Astrocyte (in vitro differentiated cells and primary cell): ENCODE data around the gene NPIPB8. TPM values are rescaled to one million over a fixed set of nuclear protein-coding genes. Genes with fewer than 3 reads are reported as not detected.
"Not testable (repeated sequence)": the region's sequence is repeated elsewhere in the genome, so short reads cannot be mapped to it uniquely, and the experiment has no call there.

ENCODE experiments used
- DNase-seq: peaks from one replicate; pipeline ENCODE4 v3.0.0-alpha.2; 2010; ENCODE audit warnings: low read depth
- FAIRE-seq: peaks from 2 replicates; lab custom pipeline; 2011; peaks lifted over from hg19 to GRCh38; lab: Jason Lieb, UNC
- H2AFZ ChIP-seq: 2 replicates; pipeline ENCODE4 v1.6.0; 2012; ENCODE audit warnings: low read depth, low read length, inconsistent platforms
- H3K27ac ChIP-seq: 2 replicates; pipeline ENCODE4 v1.5.1; 2011; ENCODE audit warnings: low read depth, low read length, inconsistent platforms
- H3K27me3 ChIP-seq: 2 replicates; pipeline ENCODE4 v1.6.0; 2011; ENCODE audit warnings: low read length, inconsistent platforms; ENCODE audit not compliant: insufficient read depth
- H3K36me3 ChIP-seq: 2 replicates; pipeline ENCODE4 v1.5.1; 2011; ENCODE audit warnings: low read length, inconsistent platforms; ENCODE audit not compliant: insufficient read depth
- H3K4me1 ChIP-seq: 2 replicates; pipeline ENCODE4 v1.5.1; 2011; ENCODE audit warnings: low read length, inconsistent platforms; ENCODE audit not compliant: insufficient read depth
- H3K4me2 ChIP-seq: 2 replicates; pipeline ENCODE4 v1.6.0; 2012; ENCODE audit warnings: low read length, inconsistent platforms
- H3K4me3 ChIP-seq: 2 replicates; pipeline ENCODE4 v1.5.1; 2011; ENCODE audit warnings: low read depth, mild to moderate bottlenecking, low read length, inconsistent platforms; ENCODE audit not compliant: insufficient read depth
- H3K79me2 ChIP-seq: 2 replicates; pipeline ENCODE4 v1.6.0; 2012; ENCODE audit warnings: mild to moderate bottlenecking, low read length, inconsistent platforms; ENCODE audit not compliant: insufficient read depth
- H3K9ac ChIP-seq: 2 replicates; pipeline ENCODE4 v1.6.0; 2012; ENCODE audit warnings: mild to moderate bottlenecking, low read length, inconsistent platforms
- H3K9me3 ChIP-seq: 2 replicates; pipeline ENCODE4 v1.5.1; 2012; ENCODE audit warnings: low read depth, mild to moderate bottlenecking, low read length, inconsistent platforms; ENCODE audit not compliant: insufficient read depth
- H4K20me1 ChIP-seq: 2 replicates; pipeline ENCODE4 v1.6.0; 2012; ENCODE audit warnings: low read length, inconsistent platforms; ENCODE audit not compliant: insufficient read depth
- H3K27ac Mint-ChIP-seq: one replicate; pipeline ENCODE4 v1.8.0; 2021; ENCODE audit warnings: mild to moderate bottlenecking, mixed read lengths; ENCODE audit not compliant: unreplicated experiment
- H3K27me3 Mint-ChIP-seq: one replicate; pipeline ENCODE4 v1.8.0; 2021; ENCODE audit warnings: low read depth, mixed read lengths; ENCODE audit not compliant: unreplicated experiment
- H3K36me3 Mint-ChIP-seq: one replicate; pipeline ENCODE4 v1.8.0; 2021; ENCODE audit warnings: low read depth, mixed read lengths; ENCODE audit not compliant: unreplicated experiment
- H3K4me1 Mint-ChIP-seq: one replicate; pipeline ENCODE4 v1.8.0; 2021; ENCODE audit warnings: low read depth, mixed read lengths; ENCODE audit not compliant: unreplicated experiment
- H3K4me3 Mint-ChIP-seq: one replicate; pipeline ENCODE4 v1.8.0; 2021; ENCODE audit warnings: mild to moderate bottlenecking, moderate library complexity, mixed read lengths; ENCODE audit not compliant: unreplicated experiment
- H3K9me3 Mint-ChIP-seq: one replicate; pipeline ENCODE4 v1.8.0; 2021; ENCODE audit warnings: mild to moderate bottlenecking, mixed read lengths; ENCODE audit not compliant: unreplicated experiment
- EZH2 ChIP-seq: IDR thresholded peaks from 2 replicates; pipeline ENCODE4 v1.6.1; 2012; ENCODE audit warnings: mild to moderate bottlenecking, low read length, inconsistent platforms; ENCODE audit not compliant: insufficient read depth
- total RNA-seq: library from RNA; stranded (reverse); gene quantifications from 2 replicates; pipeline ENCODE4 v1.2.1, GENCODE V29; 2021
- TF ChIP-seq, protein P1 (sequence below): IDR thresholded peaks from 2 replicates; pipeline ENCODE4 v1.5.1; 2011; ENCODE audit warnings: low read depth, mild to moderate bottlenecking, inconsistent platforms, low read length, moderate library complexity; ENCODE audit not compliant: insufficient read depth

NPIPB8 gene
- total RNA-seq, 1 donor from 2014 or later = not detected

- not testable (repeated sequence) for DNase-seq, H3K4me1 ChIP-seq, H3K4me3 Mint-ChIP-seq, H3K36me3 ChIP-seq, H3K4me1 Mint-ChIP-seq, FAIRE-seq, H3K27me3 ChIP-seq, H3K27ac ChIP-seq, H4K20me1 ChIP-seq, H3K9me3 ChIP-seq, H3K4me2 ChIP-seq, H3K9ac ChIP-seq, H3K27ac Mint-ChIP-seq, H2AFZ ChIP-seq, H3K4me3 ChIP-seq, H3K36me3 Mint-ChIP-seq, H3K9me3 Mint-ChIP-seq, H3K79me2 ChIP-seq
- H3K27me3 Mint-ChIP-seq = peaks cover 13% of the 10 kb centered on the region
These were observed 28.8 kb upstream of the NPIPB8 start for GRCh38 chr16:28608867-28609596.

DNA sequence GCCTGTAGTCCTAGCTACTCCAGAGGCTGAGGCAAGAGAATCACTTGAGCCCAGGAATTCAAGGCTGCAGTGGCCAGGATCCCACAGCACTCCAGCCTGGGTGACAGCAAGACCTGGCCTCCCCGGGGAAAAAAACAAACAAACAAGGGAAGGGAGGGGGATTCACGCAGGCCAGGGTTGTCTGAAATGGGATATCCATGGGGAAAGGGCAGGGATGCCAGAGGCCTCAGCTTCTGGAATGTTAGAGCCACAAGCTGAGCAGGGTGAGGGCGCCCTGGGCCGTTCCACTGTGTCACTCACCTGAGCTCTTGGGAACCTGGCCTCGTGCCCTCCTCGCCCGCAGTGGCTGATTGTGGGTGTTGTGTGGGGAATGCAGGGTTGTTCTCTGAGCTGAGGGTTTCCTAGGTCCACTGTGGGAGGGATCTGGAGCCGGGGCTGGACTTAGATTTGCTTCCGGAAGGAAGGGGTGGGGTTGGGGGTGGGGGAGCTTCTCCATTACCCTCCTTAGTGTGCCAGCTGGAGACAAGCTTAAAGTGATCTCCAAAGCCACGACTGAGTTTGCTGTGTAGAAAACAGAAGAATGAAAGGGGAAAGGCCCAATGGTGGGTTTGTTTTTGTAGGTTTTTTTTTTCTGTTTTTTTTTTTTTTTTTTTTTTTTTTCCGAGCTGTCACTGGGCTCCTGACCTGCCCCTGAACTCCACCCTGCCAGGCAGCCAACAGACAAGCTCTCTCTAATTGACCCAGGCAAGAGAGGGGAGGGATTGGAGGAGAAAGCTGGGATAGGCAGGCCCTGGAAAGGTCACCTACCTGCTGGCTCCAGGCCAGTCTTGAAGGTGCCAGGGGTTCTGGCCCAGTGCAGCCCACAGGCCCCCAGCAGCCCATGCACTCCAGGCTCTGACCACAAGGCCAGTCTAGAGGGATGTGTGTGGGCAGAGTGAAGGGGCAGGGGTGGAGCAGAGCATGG, 28.0 kb upstream of the NPIPB8 start, which contains the start of gene SULT1A1:
TSS of gene SULT1A1 (minus strand) at position 414 of the 964 bp plus-strand sequence. CDS start 1,189 bp downstream, outside the sequence.
- Mint-ChIP-seq H3K36me3 (no peaks in the 10 kb centered on the region), H3K4me1 (no peaks in the 10 kb centered on the region), H3K4me3 (no peak within 1 kb of the TSS), H3K27ac (no peak within 1 kb of the TSS), H3K27me3 (peaks cover 11% of the 10 kb centered on the region), H3K9me3 (no peaks in the 10 kb centered on the region)
- Histone ChIP-seq H3K4me1 (no peaks in the 10 kb centered on the region), H2AFZ (no peak within 1 kb of the TSS), H3K9me3 (no peaks in the 10 kb centered on the region), H3K27ac (no peak within 1 kb of the TSS), H3K9ac (no peak within 1 kb of the TSS), H3K27me3 (no peaks in the 10 kb centered on the region), H3K4me3 (no peak within 1 kb of the TSS), H3K79me2 (no peaks in the 10 kb centered on the region), H3K4me2 (no peak within 1 kb of the TSS), H4K20me1 (no peaks in the 10 kb centered on the region), H3K36me3 (no peaks in the 10 kb centered on the region)
- DNase-seq = no peak
- FAIRE-seq = no peak
- TF ChIP-seq, protein P1, sequence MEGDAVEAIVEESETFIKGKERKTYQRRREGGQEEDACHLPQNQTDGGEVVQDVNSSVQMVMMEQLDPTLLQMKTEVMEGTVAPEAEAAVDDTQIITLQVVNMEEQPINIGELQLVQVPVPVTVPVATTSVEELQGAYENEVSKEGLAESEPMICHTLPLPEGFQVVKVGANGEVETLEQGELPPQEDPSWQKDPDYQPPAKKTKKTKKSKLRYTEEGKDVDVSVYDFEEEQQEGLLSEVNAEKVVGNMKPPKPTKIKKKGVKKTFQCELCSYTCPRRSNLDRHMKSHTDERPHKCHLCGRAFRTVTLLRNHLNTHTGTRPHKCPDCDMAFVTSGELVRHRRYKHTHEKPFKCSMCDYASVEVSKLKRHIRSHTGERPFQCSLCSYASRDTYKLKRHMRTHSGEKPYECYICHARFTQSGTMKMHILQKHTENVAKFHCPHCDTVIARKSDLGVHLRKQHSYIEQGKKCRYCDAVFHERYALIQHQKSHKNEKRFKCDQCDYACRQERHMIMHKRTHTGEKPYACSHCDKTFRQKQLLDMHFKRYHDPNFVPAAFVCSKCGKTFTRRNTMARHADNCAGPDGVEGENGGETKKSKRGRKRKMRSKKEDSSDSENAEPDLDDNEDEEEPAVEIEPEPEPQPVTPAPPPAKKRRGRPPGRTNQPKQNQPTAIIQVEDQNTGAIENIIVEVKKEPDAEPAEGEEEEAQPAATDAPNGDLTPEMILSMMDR = no peak
- TF ChIP-seq EZH2 = no peak

DNA sequence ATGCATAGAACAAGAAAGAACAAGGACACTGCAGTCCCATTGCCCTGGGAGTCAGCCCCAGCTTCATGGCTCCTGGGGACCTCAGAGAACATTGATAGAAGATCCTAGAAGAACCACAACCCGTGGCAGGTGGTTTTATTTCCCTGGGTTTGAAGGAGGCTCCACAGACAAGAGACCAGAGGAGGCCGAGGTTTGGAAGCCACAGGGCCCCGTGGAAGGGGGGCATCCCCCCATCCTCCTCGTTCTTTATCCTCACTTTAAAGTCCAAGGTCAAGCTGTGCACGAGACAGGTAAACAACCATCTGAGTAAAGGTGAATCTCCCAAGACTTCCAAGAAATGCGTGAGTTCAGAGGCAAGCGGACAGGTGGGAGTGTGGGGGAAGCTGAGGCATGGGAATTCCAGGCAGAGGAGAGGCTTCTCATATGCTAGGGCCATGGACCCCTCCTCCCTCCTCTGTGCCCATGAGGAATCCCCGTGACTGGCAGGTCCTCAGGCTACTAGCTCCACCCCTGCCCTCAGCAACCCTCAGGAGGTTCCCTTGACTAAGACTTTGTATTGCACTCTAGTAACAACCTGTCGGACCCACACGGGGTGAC, 27.2 kb upstream of the NPIPB8 start:
- FAIRE-seq = no peak
- Histone ChIP-seq H2AFZ (no peak overlapping the region), H3K4me2 (no peak overlapping the region), H3K4me1 (no peaks in the 10 kb centered on the region), H3K36me3 (no peaks in the 10 kb centered on the region), H3K27ac (no peak overlapping the region), H3K4me3 (no peak overlapping the region), H3K9me3 (no peaks in the 10 kb centered on the region), H4K20me1 (no peaks in the 10 kb centered on the region), H3K9ac (no peak overlapping the region), H3K27me3 (no peaks in the 10 kb centered on the region), H3K79me2 (no peaks in the 10 kb centered on the region)
- no peak for TF ChIP-seq EZH2
- TF ChIP-seq, protein P1 = no peak
- Mint-ChIP-seq H3K4me1 (no peaks in the 10 kb centered on the region), H3K36me3 (no peaks in the 10 kb centered on the region), H3K27ac (no peak overlapping the region), H3K4me3 (no peak overlapping the region), H3K27me3 (peaks cover 11% of the 10 kb centered on the region), H3K9me3 (no peaks in the 10 kb centered on the region)
- DNase-seq = no peak

GRCh38 chr16:28612359-28613280, 25.2 kb upstream of the NPIPB8 start:
- not testable (repeated sequence) for H3K27ac Mint-ChIP-seq, H3K36me3 Mint-ChIP-seq, FAIRE-seq, H3K27me3 ChIP-seq, H3K4me2 ChIP-seq, H3K9ac ChIP-seq, H3K4me3 Mint-ChIP-seq, H3K9me3 Mint-ChIP-seq, DNase-seq, H3K36me3 ChIP-seq, H3K79me2 ChIP-seq, H3K4me3 ChIP-seq, H2AFZ ChIP-seq, H3K27ac ChIP-seq, H3K4me1 Mint-ChIP-seq, H3K9me3 ChIP-seq, H3K4me1 ChIP-seq, H4K20me1 ChIP-seq
- H3K27me3 Mint-ChIP-seq = peaks cover 10% of the 10 kb centered on the region
